ENCODE results near the gene SEMA5B.

DNA sequence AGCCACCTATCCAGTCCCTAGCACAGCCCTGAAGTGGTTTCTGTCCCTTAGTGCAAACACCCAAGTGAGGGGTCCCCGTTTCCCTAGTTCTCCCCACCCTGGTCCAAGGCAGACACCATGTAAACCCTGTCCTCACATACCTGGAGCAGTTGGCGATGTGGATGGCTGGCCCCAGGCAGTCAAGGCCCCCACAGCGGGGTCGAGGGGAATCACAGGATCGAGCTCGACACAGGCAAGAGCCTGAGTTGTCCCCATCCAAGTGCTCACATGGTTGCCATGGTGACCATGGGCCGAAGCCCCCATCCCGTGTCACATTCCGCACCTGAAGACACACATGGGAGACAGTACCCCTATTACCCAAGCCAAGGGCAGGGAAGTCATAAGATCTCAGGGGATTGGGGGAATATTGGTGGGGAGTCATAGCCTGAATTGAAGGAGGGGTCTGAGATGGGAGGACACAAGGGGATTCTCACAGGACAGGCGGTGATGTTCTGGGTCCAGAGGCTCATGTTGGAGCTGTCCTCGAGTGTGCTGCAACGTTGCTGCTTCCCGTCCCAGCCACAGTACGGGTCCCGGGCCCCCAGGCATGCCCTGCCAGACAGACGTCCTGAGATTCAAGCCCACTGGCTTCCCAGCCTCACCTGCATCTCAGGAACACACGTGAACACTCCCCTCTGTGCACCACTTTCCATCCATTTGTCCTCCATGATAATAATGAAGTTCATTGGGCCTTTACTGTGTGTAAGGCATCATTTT, 112.1 kb downstream of the SEMA5B start:
- TF ChIP-seq, protein P1, sequence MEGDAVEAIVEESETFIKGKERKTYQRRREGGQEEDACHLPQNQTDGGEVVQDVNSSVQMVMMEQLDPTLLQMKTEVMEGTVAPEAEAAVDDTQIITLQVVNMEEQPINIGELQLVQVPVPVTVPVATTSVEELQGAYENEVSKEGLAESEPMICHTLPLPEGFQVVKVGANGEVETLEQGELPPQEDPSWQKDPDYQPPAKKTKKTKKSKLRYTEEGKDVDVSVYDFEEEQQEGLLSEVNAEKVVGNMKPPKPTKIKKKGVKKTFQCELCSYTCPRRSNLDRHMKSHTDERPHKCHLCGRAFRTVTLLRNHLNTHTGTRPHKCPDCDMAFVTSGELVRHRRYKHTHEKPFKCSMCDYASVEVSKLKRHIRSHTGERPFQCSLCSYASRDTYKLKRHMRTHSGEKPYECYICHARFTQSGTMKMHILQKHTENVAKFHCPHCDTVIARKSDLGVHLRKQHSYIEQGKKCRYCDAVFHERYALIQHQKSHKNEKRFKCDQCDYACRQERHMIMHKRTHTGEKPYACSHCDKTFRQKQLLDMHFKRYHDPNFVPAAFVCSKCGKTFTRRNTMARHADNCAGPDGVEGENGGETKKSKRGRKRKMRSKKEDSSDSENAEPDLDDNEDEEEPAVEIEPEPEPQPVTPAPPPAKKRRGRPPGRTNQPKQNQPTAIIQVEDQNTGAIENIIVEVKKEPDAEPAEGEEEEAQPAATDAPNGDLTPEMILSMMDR (IDR thresholded peaks at IDR 0.05), result no peak
- no peak for TF ChIP-seq EZH2 (IDR thresholded peaks at IDR 0.05; ENCODE audit: borderline replicate concordance, insufficient read depth, low read depth, low read length, poor library complexity, severe bottlenecking)
